ENCODE measurements around the gene NVL. TPM values are rescaled to one million over a fixed set of nuclear protein-coding genes. Genes with fewer than 3 reads are reported as not detected.

The NVL gene
- total and polyA plus RNA-seq, 10 donors = 23.3 to 61.9 (median 35.0) TPM

DNA sequence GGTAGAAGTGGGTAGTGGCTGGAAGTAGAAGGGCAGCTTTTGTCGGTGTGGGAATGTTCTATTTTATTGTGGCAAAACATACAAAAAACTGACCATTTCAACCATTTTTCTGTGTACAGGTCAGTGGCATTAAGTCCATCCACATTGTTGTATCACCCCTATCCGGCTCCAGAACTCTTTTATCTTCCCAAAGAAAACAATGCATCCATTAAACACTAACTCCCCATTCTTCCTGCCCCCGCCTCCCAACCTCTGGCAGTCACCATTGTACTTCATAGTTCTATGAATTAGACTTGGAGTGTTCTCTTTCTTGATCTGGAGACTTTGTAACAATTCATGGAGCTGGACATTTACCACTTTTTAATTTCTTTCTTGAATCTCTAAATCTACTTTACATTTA is 91.2 kb downstream of the NVL start:
- Histone ChIP-seq H3K27ac (no peak overlapping the region), H3K36me3 (peaks cover 0 to 90% (median 27%) of the 10 kb centered on the region in 6 donors), H3K27me3 (replicated peaks in 1 of 7) (no peaks in the 10 kb centered on the region), H3K4me1 (peaks cover 0 to 2% (median 0%) of the 10 kb centered on the region in 6 donors), H3K9me3 (no peaks in the 10 kb centered on the region), H3K4me3 (no peak overlapping the region)
- TF ChIP-seq POLR2A (IDR thresholded peaks at IDR 0.05) (no peak), POLR2AphosphoS5 (IDR thresholded peaks at IDR 0.05) (no peak)
- TF ChIP-seq, protein P1, sequence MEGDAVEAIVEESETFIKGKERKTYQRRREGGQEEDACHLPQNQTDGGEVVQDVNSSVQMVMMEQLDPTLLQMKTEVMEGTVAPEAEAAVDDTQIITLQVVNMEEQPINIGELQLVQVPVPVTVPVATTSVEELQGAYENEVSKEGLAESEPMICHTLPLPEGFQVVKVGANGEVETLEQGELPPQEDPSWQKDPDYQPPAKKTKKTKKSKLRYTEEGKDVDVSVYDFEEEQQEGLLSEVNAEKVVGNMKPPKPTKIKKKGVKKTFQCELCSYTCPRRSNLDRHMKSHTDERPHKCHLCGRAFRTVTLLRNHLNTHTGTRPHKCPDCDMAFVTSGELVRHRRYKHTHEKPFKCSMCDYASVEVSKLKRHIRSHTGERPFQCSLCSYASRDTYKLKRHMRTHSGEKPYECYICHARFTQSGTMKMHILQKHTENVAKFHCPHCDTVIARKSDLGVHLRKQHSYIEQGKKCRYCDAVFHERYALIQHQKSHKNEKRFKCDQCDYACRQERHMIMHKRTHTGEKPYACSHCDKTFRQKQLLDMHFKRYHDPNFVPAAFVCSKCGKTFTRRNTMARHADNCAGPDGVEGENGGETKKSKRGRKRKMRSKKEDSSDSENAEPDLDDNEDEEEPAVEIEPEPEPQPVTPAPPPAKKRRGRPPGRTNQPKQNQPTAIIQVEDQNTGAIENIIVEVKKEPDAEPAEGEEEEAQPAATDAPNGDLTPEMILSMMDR (IDR thresholded peaks at IDR 0.05 in 8 of 11, conservative IDR thresholded peaks at IDR 0.05 in 3 of 11) = no peak
- no peak for DNase-seq
- intact Hi-C loops (cut with DNase I; ENCODE audit: low total_unique reads) = no loop called here
- 83 to 97% (median 87%) methylated on average over 3 of the region's 3 CpGs for WGBS, 5 donors

DNA sequence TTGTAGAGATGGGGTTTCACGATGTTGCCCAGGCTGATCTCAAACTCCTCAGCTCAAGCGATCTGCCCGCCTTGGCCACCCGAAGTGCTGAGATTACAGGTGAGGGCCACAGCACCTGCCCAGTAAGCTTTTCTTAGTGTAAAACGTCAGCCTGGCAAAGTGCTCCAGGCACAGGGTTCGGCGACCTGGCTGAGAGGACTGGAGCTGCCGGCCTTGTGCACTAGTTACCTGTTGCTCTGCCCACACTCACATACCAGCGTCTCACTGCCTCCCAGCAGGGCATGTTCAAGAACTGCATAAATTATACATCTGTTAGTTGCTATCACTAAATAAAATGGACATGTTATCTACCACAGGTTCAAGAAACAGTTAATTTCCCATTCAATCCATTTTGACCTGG is 91.8 kb downstream of the NVL start:
- no peak for DNase-seq

DNA sequence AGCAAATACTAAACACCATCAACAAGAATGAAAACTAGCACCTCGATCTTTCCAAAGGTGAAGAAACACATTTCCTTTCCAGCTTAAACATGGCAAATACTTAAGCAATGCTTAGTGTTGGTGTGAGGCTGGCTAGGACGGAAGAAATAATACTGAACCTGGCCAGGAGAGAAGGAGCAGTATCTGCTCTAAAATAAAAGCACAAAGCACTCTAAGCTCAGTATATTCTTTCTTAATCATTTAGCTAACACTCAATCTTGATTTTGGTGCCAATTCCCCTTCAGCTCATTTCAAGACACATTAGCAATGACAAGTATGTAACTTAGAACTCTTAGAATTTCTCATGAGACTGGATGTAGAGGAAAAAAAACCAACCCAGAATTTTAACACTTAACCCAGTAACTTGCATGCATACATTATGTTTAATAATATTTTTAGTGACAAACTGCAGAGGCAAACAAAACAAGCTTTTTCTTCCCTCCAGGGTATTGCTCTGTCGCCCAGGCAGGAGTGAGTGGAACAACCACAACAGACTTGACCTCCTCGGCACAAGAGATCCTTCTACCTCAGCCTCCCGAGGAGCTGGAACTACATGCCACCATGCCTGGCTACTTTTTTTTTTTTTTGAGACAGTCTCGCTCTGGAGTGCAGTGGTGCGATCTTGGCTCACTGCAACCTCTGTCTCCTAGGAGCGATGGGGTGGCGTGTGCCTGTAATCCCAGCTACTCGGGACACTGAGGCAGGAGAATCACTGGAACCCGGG is 92.7 kb downstream of the NVL start:
- no peaks in the 10 kb centered on the region for H3K4me1 ChIP-seq
- peaks cover 0 to 90% (median 35%) of the 10 kb centered on the region in 6 donors for H3K36me3 ChIP-seq
- 89 to 96% (median 93%) methylated on average over 10 to 11 of the region's 11 CpGs for WGBS, 5 donors
- H3K27me3 ChIP-seq (replicated peaks in 1 of 7) = no peaks in the 10 kb centered on the region
- no peaks in the 10 kb centered on the region for H3K9me3 ChIP-seq
- H3K27ac ChIP-seq = no peak overlapping the region
- DNase-seq = no peak
- TF ChIP-seq, protein P1 (IDR thresholded peaks at IDR 0.05 in 8 of 11, conservative IDR thresholded peaks at IDR 0.05 in 3 of 11) = no peak
- TF ChIP-seq POLR2A (IDR thresholded peaks at IDR 0.05) (no peak), POLR2AphosphoS5 (IDR thresholded peaks at IDR 0.05) (no peak)
- intact Hi-C loops (cut with DNase I; ENCODE audit: low total_unique reads) = no loop called here
- H3K4me3 ChIP-seq = no peak overlapping the region

More for the DNA sequence above, 91.8 kb downstream of the NVL start:
- H3K4me1 ChIP-seq = no peaks in the 10 kb centered on the region
- TF ChIP-seq, protein P1 (IDR thresholded peaks at IDR 0.05 in 8 of 11, conservative IDR thresholded peaks at IDR 0.05 in 3 of 11) = no peak
- no peak for TF ChIP-seq POLR2AphosphoS5 (IDR thresholded peaks at IDR 0.05)
- TF ChIP-seq POLR2A (IDR thresholded peaks at IDR 0.05) = no peak
- no peaks in the 10 kb centered on the region for H3K9me3 ChIP-seq
- H3K4me3 ChIP-seq = no peak overlapping the region
- H3K27me3 ChIP-seq (replicated peaks in 1 of 7) = no peaks in the 10 kb centered on the region
- no peak overlapping the region for H3K27ac ChIP-seq
- WGBS, 5 donors = 94 to 97% (median 94%) methylated on average over 9 of the region's 9 CpGs
- intact Hi-C loops (cut with DNase I; ENCODE audit: low total_unique reads) = no loop called here
- peaks cover 0 to 90% (median 29%) of the 10 kb centered on the region in 6 donors for H3K36me3 ChIP-seq

DNA sequence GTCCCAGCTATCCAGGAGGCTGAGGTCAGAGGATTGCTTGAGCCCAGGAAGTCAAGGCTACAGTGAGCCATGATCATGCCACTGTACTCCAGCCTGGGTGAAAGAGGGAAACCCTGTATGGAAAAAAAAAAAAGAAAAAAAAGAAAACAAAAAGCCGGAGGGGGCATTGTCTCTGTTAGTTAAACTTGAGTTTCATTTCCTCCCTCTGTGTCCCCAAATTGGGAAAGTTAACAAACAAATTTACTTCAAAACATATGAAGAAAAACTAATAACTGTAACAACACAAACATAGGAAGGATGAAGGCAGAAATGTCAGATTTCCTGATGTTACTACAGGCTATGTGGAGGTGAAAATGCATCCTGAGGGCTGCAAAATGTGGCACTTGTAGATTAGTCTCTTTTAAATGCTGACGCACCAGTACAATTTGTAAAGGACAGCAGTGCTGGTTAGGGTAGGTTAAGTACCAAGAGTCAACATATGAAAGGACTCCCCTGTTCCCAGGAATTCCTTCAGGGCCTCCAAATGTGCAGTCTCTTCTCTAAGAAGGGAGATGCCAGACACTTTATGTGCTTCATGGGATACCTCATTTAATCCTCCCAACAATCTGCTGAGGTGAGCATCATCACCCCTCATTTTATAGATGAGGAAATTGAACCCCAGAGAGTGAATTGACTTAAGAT is 94.0 kb downstream of the NVL start:
- Histone ChIP-seq H3K4me1 (no peaks in the 10 kb centered on the region), H3K27ac (no peak overlapping the region), H3K27me3 (replicated peaks in 1 of 7) (no peaks in the 10 kb centered on the region), H3K36me3 (peaks cover 0 to 98% (median 44%) of the 10 kb centered on the region in 6 donors), H3K4me3 (no peak overlapping the region), H3K9me3 (no peaks in the 10 kb centered on the region)
- DNase-seq = no peak
- intact Hi-C loops (cut with DNase I; ENCODE audit: low total_unique reads) = no loop called here
- 78 to 86% (median 82%) methylated on average over 2 of the region's 2 CpGs for WGBS, 5 donors
- TF ChIP-seq POLR2AphosphoS5 (IDR thresholded peaks at IDR 0.05) (no peak), POLR2A (IDR thresholded peaks at IDR 0.05) (no peak)
- TF ChIP-seq, protein P1 (IDR thresholded peaks at IDR 0.05 in 8 of 11, conservative IDR thresholded peaks at IDR 0.05 in 3 of 11) = no peak
